Activated B cell treated with CpG ODN at 0.5 μM for 24 hours (primary cell): ENCODE results near the gene IL19. TPM values are rescaled to one million over a fixed set of nuclear protein-coding genes. Genes with fewer than 3 reads are reported as not detected.
"Not testable (repeated sequence)": the region's sequence is repeated elsewhere in the genome, so short reads cannot be mapped to it uniquely, and the experiment has no call there.

Experiments
- ATAC-seq: fragments of 200-7000 bp; cut with Tn5 transposase; one replicate; pipeline ENCODE4 v1.10.0; 2021; ENCODE audit warnings: low read depth, mild to moderate bottlenecking, moderate library complexity
- CTCF ChIA-PET: fragments of 350-600 bp; sonication (Branson Sonifier 250); formaldehyde crosslinking; loops from one replicate; lab custom pipeline; 2021; ENCODE audit warnings: antibody characterized with exemption; lab: Charles Lee
- POLR2A ChIA-PET: fragments of 350-600 bp; sonication (Branson Sonifier 250); formaldehyde crosslinking; loops from one replicate; lab custom pipeline; 2021; ENCODE audit warnings: antibody characterized with exemption; lab: Charles Lee
- DNase-seq: peaks from one replicate; pipeline ENCODE4 v3.0.0; 2022
- H3K27ac Mint-ChIP-seq: one replicate; pipeline ENCODE4 v1.8.0; 2020; ENCODE audit warnings: mixed read lengths
- H3K27me3 Mint-ChIP-seq: one replicate; pipeline ENCODE4 v1.8.0; 2021; ENCODE audit warnings: mixed read lengths
- H3K36me3 Mint-ChIP-seq: one replicate; pipeline ENCODE4 v1.8.0; 2021; ENCODE audit warnings: low read depth, mixed read lengths
- H3K4me1 Mint-ChIP-seq: one replicate; pipeline ENCODE4 v1.8.0; 2021; ENCODE audit warnings: mixed read lengths
- H3K4me3 Mint-ChIP-seq: one replicate; pipeline ENCODE4 v1.8.0; 2020; ENCODE audit warnings: mild to moderate bottlenecking, mixed read lengths
- H3K9me3 Mint-ChIP-seq: one replicate; pipeline ENCODE4 v1.8.0; 2020; ENCODE audit warnings: mixed read lengths
- intact Hi-C: fragments of 100-400 bp; cut with micrococcal nuclease; formaldehyde crosslinking; loops from one replicate; pipeline ENCODE4 v1.15.1; 2024
- total RNA-seq: library from RNA; stranded (reverse); gene quantifications from 2 replicates; pipeline ENCODE4 v1.2.3, GENCODE V29; 2022
- TF ChIP-seq, protein P1 (sequence below): fragments of 200-600 bp; IDR thresholded peaks from one replicate; pipeline ENCODE4 v1.8.0; 2022; ENCODE audit warnings: antibody characterized with exemption, mild to moderate bottlenecking

Gene IL19
- total RNA-seq, 1 donor from 2014 or later, result not detected

DNA sequence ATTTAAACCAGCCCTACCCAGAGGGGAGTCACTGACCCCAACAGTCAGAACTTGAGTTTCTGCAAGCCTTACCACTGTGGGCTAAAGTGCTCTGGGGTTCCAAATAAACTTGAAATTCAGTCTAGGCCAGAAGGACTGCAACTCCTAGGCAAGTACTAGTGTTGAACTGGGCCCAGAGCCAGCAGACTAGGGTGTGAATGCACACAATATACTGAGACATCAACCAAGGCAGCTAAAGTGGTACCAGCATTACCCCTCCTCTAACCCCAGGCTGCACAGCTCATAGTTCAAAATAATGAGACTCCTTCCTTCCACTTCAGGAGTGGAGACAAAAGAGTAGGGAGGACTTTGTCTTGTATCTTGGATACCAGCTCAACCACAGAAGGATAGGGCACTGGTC lies 75.9 kb downstream of the IL19 start:
- no peaks in the 10 kb centered on the region for H3K36me3 Mint-ChIP-seq
- no peaks in the 10 kb centered on the region for H3K9me3 Mint-ChIP-seq
- DNase-seq, result no peak
- no peaks in the 10 kb centered on the region for H3K4me1 Mint-ChIP-seq
- intact Hi-C loops, result no loop called here
- ChIA-PET CTCF (interaction anchor here (0.6 to 2.0 kb wide), 2 partner anchors 11 to 71 kb away, joined by 3 to 6 read pairs; no protein-coding TSS in a partner anchor), POLR2A (no interaction called here)
- H3K27me3 Mint-ChIP-seq, result peaks cover 8% of the 10 kb centered on the region
- H3K27ac Mint-ChIP-seq, result no peak overlapping the region
- no peak for ATAC-seq
- H3K4me3 Mint-ChIP-seq, result no peak overlapping the region
- TF ChIP-seq, protein P1, sequence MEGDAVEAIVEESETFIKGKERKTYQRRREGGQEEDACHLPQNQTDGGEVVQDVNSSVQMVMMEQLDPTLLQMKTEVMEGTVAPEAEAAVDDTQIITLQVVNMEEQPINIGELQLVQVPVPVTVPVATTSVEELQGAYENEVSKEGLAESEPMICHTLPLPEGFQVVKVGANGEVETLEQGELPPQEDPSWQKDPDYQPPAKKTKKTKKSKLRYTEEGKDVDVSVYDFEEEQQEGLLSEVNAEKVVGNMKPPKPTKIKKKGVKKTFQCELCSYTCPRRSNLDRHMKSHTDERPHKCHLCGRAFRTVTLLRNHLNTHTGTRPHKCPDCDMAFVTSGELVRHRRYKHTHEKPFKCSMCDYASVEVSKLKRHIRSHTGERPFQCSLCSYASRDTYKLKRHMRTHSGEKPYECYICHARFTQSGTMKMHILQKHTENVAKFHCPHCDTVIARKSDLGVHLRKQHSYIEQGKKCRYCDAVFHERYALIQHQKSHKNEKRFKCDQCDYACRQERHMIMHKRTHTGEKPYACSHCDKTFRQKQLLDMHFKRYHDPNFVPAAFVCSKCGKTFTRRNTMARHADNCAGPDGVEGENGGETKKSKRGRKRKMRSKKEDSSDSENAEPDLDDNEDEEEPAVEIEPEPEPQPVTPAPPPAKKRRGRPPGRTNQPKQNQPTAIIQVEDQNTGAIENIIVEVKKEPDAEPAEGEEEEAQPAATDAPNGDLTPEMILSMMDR, result no peak

DNA sequence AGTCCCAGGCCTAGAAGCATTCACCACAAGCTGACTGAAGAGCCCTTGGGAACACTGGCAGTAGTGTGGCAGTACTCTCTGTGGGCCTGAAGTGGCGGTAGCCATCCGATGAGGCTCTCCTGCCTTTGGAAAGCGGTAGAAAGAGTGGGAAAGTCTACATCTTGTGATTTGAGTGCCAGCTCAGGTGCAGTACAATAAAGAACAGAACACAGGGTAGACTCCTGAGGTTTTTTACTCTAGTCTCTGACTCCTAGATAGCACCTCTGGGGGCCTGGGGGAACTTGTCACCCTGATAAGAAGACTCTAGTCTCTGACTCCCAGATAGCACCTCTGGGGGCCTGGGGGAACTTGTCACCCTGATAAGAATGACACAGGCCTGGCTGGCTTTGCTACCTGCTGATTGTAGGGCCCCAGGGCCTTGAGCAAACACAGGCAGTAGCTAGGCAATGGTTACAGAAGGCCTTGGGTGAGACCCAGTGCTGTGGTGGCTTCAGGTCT lies 76.8 kb downstream of the IL19 start:
- H3K9me3 Mint-ChIP-seq, result no peaks in the 10 kb centered on the region
- no peak overlapping the region for H3K27ac Mint-ChIP-seq
- CTCF ChIA-PET, result interaction anchor here (1.0 to 2.0 kb wide), 3 partner anchors 10 to 134 kb away, joined by 4 to 6 read pairs (median 5); no protein-coding TSS in a partner anchor
- H3K4me1 Mint-ChIP-seq, result no peaks in the 10 kb centered on the region
- intact Hi-C loops, result no loop called here
- POLR2A ChIA-PET, result no interaction called here
- TF ChIP-seq, protein P1, result no peak
- ATAC-seq (no peak), DNase-seq (no peak)
- no peaks in the 10 kb centered on the region for H3K36me3 Mint-ChIP-seq
- peaks cover 8% of the 10 kb centered on the region for H3K27me3 Mint-ChIP-seq
- no peak overlapping the region for H3K4me3 Mint-ChIP-seq

DNA sequence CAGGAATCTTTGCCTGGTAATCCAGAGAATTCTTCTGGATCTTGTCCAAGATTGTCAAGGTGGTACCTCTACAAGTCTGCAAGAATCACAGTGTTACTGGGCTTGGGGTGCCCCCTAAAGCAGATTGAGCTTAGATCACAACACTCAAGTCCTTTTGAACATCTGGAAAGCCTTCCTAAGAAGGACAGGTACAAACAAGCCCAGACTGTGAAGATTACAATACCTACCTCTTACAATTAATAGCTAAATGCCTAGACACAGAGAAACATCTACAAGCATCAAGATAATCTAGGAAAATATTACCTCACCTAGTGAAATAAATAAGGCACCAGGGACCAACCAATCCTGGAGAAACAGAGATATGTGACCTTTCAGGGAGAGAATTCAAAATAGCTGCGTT lies 77.4 kb downstream of the IL19 start:
- intact Hi-C loops, result no loop called here
- Mint-ChIP-seq H3K9me3 (no peaks in the 10 kb centered on the region), H3K36me3 (no peaks in the 10 kb centered on the region), H3K27ac (no peak overlapping the region), H3K27me3 (peaks cover 8% of the 10 kb centered on the region), H3K4me1 (no peaks in the 10 kb centered on the region), H3K4me3 (no peak overlapping the region)
- DNase-seq (no peak), ATAC-seq (no peak)
- ChIA-PET POLR2A (interaction anchor here (0.9 kb wide), 1 partner anchor 13 kb away, joined by 3 read pairs; no protein-coding TSS in a partner anchor), CTCF (interaction anchor here (1.0 to 2.0 kb wide), 3 partner anchors 9 to 134 kb away, joined by 4 to 6 read pairs (median 5); no protein-coding TSS in a partner anchor)
- TF ChIP-seq, protein P1, result no peak

DNA sequence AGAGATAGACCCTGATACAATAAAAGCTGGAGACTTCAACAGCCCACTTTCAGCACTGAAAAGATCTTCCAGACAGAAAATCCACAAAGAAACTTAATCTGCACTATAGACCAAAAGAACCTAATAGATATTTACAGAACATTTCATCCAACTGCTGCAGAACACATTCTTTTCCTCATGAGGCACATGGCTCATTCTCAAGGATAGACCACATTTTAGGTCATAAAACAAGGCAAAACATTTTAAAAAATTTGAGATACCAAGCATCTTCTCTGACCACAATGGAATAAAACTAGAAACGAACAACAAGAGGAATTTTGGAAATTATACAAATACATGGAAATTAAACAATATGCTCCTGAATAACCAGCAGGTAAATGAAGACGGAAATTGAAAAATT lies 79.8 kb downstream of the IL19 start:
- CTCF ChIA-PET, result no interaction called here
- no peak for DNase-seq
- intact Hi-C loops, result no loop called here
- TF ChIP-seq, protein P1, result no peak
- Mint-ChIP-seq H3K4me1 (no peaks in the 10 kb centered on the region), H3K4me3 (no peak overlapping the region), H3K27ac (no peak overlapping the region), H3K9me3 (peaks cover 3% of the 10 kb centered on the region), H3K36me3 (no peaks in the 10 kb centered on the region), H3K27me3 (peaks cover 8% of the 10 kb centered on the region)
- no peak for ATAC-seq
- POLR2A ChIA-PET, result no interaction called here

DNA sequence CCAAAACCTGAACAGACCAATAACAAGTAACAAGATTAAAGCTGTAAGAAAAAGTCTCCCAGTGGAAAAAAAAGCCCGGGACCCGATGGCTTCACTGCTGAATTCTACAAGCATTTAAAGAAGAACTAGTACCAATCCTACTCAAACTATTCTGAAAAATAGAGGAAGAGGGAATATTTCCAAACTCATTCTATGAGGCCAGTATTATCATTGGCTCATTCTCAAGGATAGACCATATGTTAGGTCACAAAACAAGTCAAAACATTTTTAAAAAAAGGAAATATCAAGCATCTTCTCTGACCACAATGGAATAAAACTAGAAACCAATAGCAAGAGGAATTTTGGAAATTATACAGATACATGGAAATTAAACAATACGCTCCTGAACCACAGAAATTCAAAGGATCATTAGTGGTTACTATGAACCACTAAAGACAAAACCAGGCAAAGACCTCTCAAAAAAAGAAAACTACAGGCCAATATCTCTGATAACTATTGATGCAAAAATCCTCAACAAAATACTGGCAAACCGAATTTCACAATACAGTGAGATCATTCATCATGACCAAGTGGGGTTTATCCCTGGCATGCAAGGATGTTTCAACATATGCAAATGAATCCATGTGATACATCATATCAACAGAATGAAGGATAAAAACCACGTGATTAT lies 80.9 kb downstream of the IL19 start:
- Mint-ChIP-seq H3K27me3 (peaks cover 8% of the 10 kb centered on the region), H3K4me1 (no peaks in the 10 kb centered on the region), H3K36me3 (no peaks in the 10 kb centered on the region), H3K4me3 (no peak overlapping the region), H3K27ac (no peak overlapping the region), H3K9me3 (peaks cover 3% of the 10 kb centered on the region)
- ATAC-seq (no peak), DNase-seq (no peak)
- intact Hi-C loops, result no loop called here
- POLR2A ChIA-PET, result no interaction called here
- CTCF ChIA-PET, result no interaction called here
- TF ChIP-seq, protein P1, result no peak

DNA sequence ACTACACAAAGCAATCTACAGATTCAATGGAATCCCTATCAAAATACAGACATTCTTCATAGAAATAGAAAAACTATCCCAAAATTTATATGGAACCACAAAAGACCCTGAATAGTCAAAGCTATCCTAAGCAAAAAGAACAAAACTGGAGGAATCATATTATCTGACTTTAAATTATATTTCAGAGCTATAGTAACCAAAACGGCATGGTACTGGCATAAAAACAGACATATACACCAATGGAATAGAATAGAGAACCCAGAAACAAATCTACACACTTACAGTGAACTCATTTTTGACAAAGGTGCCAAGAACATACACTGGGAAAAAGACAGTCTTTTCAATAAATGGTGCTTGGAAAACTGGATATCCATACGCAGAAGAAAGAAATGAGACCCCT lies 82.1 kb downstream of the IL19 start:
- ATAC-seq, H3K27me3 Mint-ChIP-seq, intact Hi-C loops, H3K27ac Mint-ChIP-seq, H3K4me3 Mint-ChIP-seq, POLR2A ChIA-PET, H3K36me3 Mint-ChIP-seq, DNase-seq, CTCF ChIA-PET, H3K4me1 Mint-ChIP-seq, H3K9me3 Mint-ChIP-seq: not testable (repeated sequence)

DNA sequence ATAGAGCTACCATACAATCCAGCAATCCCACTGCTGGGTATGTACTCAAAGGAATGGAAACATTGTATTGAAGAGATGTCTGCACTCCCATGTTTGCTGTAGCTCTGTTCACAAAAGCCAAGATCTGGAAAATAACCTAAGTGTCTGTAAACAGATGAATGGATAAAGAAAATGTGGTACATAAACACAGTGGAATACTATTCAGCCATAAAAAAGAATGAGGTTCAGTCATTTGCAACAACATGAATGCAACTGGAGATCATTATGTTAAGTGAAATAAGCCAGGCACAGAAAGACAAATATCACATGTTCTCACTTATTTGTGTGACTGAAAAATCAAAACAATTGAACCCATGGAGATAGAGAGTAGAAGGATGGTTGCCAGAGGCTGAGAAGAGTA lies 83.1 kb downstream of the IL19 start:
- H3K27me3 Mint-ChIP-seq, CTCF ChIA-PET, H3K36me3 Mint-ChIP-seq, DNase-seq, H3K4me3 Mint-ChIP-seq, intact Hi-C loops, H3K4me1 Mint-ChIP-seq, POLR2A ChIA-PET, H3K27ac Mint-ChIP-seq, H3K9me3 Mint-ChIP-seq, ATAC-seq: not testable (repeated sequence)
